Adrenal gland (tissue), 12 donors: ENCODE results near the gene SLC2A13. TPM values are rescaled to one million over a fixed set of nuclear protein-coding genes. Genes with fewer than 3 reads are reported as not detected.
"Not testable (repeated sequence)": the region's sequence is repeated elsewhere in the genome, so short reads cannot be mapped to it uniquely, and the experiment has no call there.

ENCODE experiments used
- DNase-seq, 7 donors: peaks; one replicate each; pipeline ENCODE4 v3.0.0-alpha.2; 2019 to 2020
- H3K27ac ChIP-seq, 5 donors: fragments of 200-600 bp; sonication (generic) in 4 of 5; 1 replicate in 3 of 5; 2 replicates in 2 of 5; pipeline versions ENCODE4 v1.5.1 to v1.8.0; 2016 to 2020; ENCODE audit warnings: mild to moderate bottlenecking in 1 of 5
- H3K27me3 ChIP-seq: fragments of 200-600 bp; 2 replicates; pipeline ENCODE4 v1.8.0; 2021
- H3K36me3 ChIP-seq, 2 donors: fragments of 200-600 bp; replicated peaks in 1 of 2; 1 replicate in 1 of 2; 2 replicates in 1 of 2; pipeline versions ENCODE4 v1.5.1 to v1.8.0; 2018 to 2022
- H3K4me1 ChIP-seq, 2 donors: fragments of 200-600 bp; replicated peaks in 1 of 2; 1 replicate in 1 of 2; 2 replicates in 1 of 2; pipeline versions ENCODE4 v1.5.1 to v1.8.0; 2018 to 2021
- H3K4me3 ChIP-seq, 4 donors: fragments of 200-600 bp; sonication (generic) in 3 of 4; one replicate each; pipeline ENCODE4 v1.5.1; 2016 to 2018
- H3K9me3 ChIP-seq, 3 donors: fragments of 200-600 bp; sonication (generic) in 1 of 3; replicated peaks in 1 of 3; 1 replicate in 2 of 3; 2 replicates in 1 of 3; pipeline versions ENCODE4 v1.5.1 to v1.8.0; 2016 to 2021
- CTCF ChIP-seq, 6 experiments: fragments of 450-650 bp in 4 of 6; fragments of 200-600 bp in 2 of 6; sonication (generic) in 1 of 6; IDR thresholded peaks; 1 replicate in 5 of 6; 2 replicates in 1 of 6; pipeline versions ENCODE4 v1.5.1 to v1.8.0; 2016 to 2021; ENCODE audit warnings: antibody characterized with exemption in 6 of 6, mild to moderate bottlenecking in 2 of 6, moderate library complexity in 1 of 6
- POLR2A ChIP-seq, 2 donors: fragments of 450-650 bp; IDR thresholded peaks; one replicate each; pipeline ENCODE4 v1.6.1; 2017; ENCODE audit warnings: antibody characterized with exemption in 2 of 2, mild to moderate bottlenecking in 2 of 2, moderate library complexity in 1 of 2
- WGBS, 4 donors: extraction: QIAGEN DNeasy Blood & Tissue Kit in 2 of 4; methylation state at CpG; one replicate each; pipeline versions ENCODE4 v1.1.5 to v1.1.7; 2013 to 2017; 5-methylcytosine and 5-hydroxymethylcytosine counted together
- intact Hi-C, 2 donors: fragments of 100-400 bp; cut with DNase I; formaldehyde crosslinking; loops; one replicate each; pipeline versions ENCODE4 v1.14.1 to v1.15.0; 2022 to 2023
- polyA plus RNA-seq, 3 donors: library from polyadenylated mRNA; stranded (reverse); fragments of 200-250 nt in 2 of 3; fragments of 350-450 nt in 1 of 3; fragmentation: Illumina TruSeq in 1 of 3; extraction: RNeasy Lipid Tissue Mini Kit (QIAGEN cat#74804) in 1 of 3; gene quantifications; one replicate each; pipeline ENCODE4 v1.2.3, GENCODE V29; 2013 to 2014
- total RNA-seq, 9 donors: library from RNA; depleted of rRNA in 4 of 9; stranded (reverse); fragments of >200 nt in 4 of 9; fragments of 120-200 nt in 1 of 9; fragmentation: NEBNext Ultra II Directional in 1 of 9; extraction: Animal tissue kit (Norgen Biotek cat#: 25700) in 1 of 9; gene quantifications; one replicate each; pipeline versions ENCODE4 v1.1.0 to v1.2.4, GENCODE V29; 2013 to 2023
- donor health status: healthy with polysubstance abuse.
- donor health status: Bipolar disorder and iron deficiency.
- donor health status: DM: yes; HTN: yes; CAD: no.
- donor health status: DM: no; HTN: no; CAD: no.
- donor health status: DM: no; HTN: no; CAD: no.
- donor health status: DM: yes; HTN: yes; CAD: no.

The SLC2A13 gene
- total and polyA plus RNA-seq, 12 donors, result 3.5 to 49.1 (median 27.0) TPM

- TF ChIP-seq CTCF (IDR thresholded peaks at IDR 0.05) (peak in 1 of 6 experiments; percentile 13), POLR2A (IDR thresholded peaks at IDR 0.05) (no peak)
- no peaks in the 10 kb centered on the region for H3K9me3 ChIP-seq
- no peak for DNase-seq
- H3K36me3 ChIP-seq, result no peaks in the 10 kb centered on the region
- H3K27ac ChIP-seq, result no peak overlapping the region
- WGBS, 4 donors, result 91 to 96% (median 94%) methylated on average over 3 of the region's 3 CpGs
- H3K27me3 ChIP-seq, result no peaks in the 10 kb centered on the region
- intact Hi-C loops, result no loop called here
- H3K4me3 ChIP-seq, result no peak overlapping the region
- H3K4me1 ChIP-seq, result no peaks in the 10 kb centered on the region
These were observed 73.9 kb downstream of the SLC2A13 start for GRCh38 chr12:40031965-40032364.

GRCh38 chr12:40030970-40031369, 74.9 kb downstream of the SLC2A13 start:
- H3K4me1 ChIP-seq, intact Hi-C loops, H3K9me3 ChIP-seq, H3K4me3 ChIP-seq, H3K27me3 ChIP-seq, H3K27ac ChIP-seq, DNase-seq, H3K36me3 ChIP-seq: not testable (repeated sequence)
- 85 to 95% (median 89%) methylated on average over 9 of the region's 9 CpGs for WGBS, 4 donors

- TF ChIP-seq CTCF (IDR thresholded peaks at IDR 0.05) (no peak), POLR2A (IDR thresholded peaks at IDR 0.05) (no peak)
- Histone ChIP-seq H3K4me3 (no peak overlapping the region), H3K4me1 (no peaks in the 10 kb centered on the region), H3K36me3 (no peaks in the 10 kb centered on the region), H3K27me3 (no peaks in the 10 kb centered on the region), H3K27ac (no peak overlapping the region), H3K9me3 (no peaks in the 10 kb centered on the region)
- intact Hi-C loops, result no loop called here
- DNase-seq, result no peak
- 93 to 97% (median 94%) methylated on average over 5 of the region's 5 CpGs for WGBS, 4 donors
These were observed 77.6 kb downstream of the SLC2A13 start for GRCh38 chr12:40028296-40028695.

- Histone ChIP-seq H3K27ac (no peak overlapping the region), H3K4me3 (no peak overlapping the region), H3K27me3 (no peaks in the 10 kb centered on the region), H3K9me3 (no peaks in the 10 kb centered on the region), H3K36me3 (no peaks in the 10 kb centered on the region), H3K4me1 (no peaks in the 10 kb centered on the region)
- intact Hi-C loops, result no loop called here
- no peak for TF ChIP-seq CTCF (IDR thresholded peaks at IDR 0.05)
- no peak for TF ChIP-seq POLR2A (IDR thresholded peaks at IDR 0.05)
- DNase-seq, result no peak
These were observed 83.0 kb downstream of the SLC2A13 start for GRCh38 chr12:40022850-40023249.

GRCh38 chr12:40020261-40020691, 85.6 kb downstream of the SLC2A13 start:
- Histone ChIP-seq H3K27ac (no peak overlapping the region), H3K4me3 (no peak overlapping the region), H3K4me1 (no peaks in the 10 kb centered on the region), H3K9me3 (no peaks in the 10 kb centered on the region), H3K27me3 (no peaks in the 10 kb centered on the region), H3K36me3 (no peaks in the 10 kb centered on the region)
- WGBS, 4 donors, result 89 to 96% (median 91%) methylated on average over 4 of the region's 4 CpGs
- no peak for DNase-seq
- TF ChIP-seq CTCF (IDR thresholded peaks at IDR 0.05) (no peak), POLR2A (IDR thresholded peaks at IDR 0.05) (no peak)
- intact Hi-C loops, result no loop called here
